Measurements from ENCODE around the gene RCBTB1.

DNA sequence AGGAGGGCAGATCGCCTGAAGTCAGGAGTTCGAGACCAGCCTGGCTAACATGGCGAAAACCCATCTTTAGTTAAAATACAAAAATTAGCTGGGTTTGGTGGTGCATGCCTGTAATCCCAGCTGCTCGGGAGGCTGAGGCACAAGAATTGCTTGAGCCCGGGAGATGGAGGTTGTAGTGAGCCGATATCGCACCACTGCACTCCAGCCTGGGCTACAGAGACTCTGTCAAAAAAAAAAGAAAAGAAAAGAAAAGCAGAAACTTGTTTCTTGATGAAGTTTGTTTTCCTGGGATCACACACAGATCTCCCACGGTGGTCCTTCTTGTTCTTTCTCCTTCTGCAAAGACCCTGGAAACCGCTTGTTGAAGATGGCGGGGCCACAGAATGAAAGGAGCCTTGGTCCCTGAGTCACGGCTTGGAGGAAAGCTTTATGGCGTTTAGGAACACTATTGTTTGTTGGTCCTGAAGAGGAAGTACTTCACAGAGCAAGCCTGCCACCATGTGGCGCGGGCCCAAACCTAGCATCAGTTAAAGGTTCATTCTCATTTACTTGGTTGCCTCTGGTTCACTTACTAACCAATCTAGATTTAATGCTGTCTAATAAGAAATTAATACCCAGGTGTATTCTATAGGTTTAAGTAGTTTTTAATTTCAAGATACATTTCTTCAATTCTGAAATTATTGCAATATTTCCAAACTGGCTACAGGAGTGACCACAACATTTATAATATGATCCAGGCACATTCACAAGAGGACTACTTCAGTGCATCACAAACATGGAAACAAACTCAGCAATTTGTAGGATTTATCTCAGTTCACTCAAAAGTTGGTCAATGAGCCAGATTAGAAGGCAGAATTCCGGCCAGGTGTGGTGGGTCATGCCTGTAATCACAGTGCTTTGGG, 21.6 kb upstream of the RCBTB1 start:
- peak; percentile 93 for TF ChIP-seq CTCF (IDR thresholded peaks at IDR 0.05; ENCODE audit: low read depth, low read length)
- TF ChIP-seq EZH2phosphoT487 (IDR thresholded peaks at IDR 0.05; ENCODE audit: low read depth) = no peak

Data from OCI-LY3 (cell line).